Hepatocyte (in vitro differentiated cells): Measurements from ENCODE around the gene PIGK.

Source experiments
- CTCF ChIP-seq: fragments of 200-600 bp; sonication (generic); IDR thresholded peaks from 2 replicates; pipeline ENCODE4 v1.5.1; 2016; ENCODE audit warnings: antibody characterized with exemption, mild to moderate bottlenecking; ENCODE audit not compliant: poor library complexity
- EZH2 ChIP-seq: fragments of 200-600 bp; sonication (generic); IDR thresholded peaks from 2 replicates; pipeline ENCODE4 v1.6.1; 2016; ENCODE audit warnings: antibody characterized with exemption, mild to moderate bottlenecking, borderline replicate concordance

- TF ChIP-seq CTCF, result no peak
- no peak for TF ChIP-seq EZH2
Measured at GRCh38 chr1:77200806-77201205, 18.4 kb downstream of the PIGK start.
